SIG-M5 treated with dmso at 0.1 percent for 504 hours (cell line): Measurements from ENCODE around the gene NUP107.

Experiments
- DNase-seq: peaks from one replicate; lab custom pipeline; 2025; ENCODE audit not compliant: unreplicated experiment; lab: John Stamatoyannopoulos, UW

Gene NUP107

DNA sequence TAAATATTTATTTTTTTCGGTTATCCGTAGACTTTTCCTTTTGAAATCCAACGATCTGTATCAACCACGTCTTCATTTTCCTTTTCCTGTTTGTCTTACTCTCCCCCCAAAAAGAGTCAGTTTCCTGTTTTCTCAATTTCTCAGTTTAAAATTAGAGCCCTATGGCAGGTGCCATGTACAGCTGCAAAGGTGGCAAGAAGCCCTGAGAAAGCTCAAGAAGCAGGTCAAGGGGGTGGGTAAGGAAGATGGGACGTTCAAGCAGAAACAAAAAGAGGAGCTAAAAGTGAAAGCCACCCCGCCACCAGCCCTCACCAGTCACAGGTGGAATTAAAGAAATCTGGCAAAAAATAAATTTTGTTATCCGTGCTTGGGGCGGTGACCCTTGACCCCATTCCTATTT, 85.9 kb downstream of the NUP107 start:
- DNase-seq, result no peak

DNA sequence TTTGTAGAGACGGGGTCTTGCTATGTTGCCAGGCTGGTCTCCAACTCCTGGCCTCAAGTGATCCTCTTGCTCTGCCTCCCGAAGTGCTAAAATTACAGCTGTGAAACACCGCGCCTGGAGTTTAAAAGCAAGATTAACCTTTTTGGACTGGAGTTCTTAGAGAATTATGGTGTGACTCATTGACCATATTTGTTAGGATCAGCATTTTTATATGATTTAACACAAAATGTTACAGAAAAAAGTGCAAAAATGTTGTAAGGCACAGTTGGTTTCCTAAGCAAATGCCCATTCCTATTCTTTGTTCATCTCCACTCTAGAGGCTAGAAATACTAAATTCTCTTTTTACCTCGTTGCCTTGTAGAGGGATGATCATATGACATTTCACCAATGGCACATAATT, 86.8 kb downstream of the NUP107 start:
- no peak for DNase-seq

DNA sequence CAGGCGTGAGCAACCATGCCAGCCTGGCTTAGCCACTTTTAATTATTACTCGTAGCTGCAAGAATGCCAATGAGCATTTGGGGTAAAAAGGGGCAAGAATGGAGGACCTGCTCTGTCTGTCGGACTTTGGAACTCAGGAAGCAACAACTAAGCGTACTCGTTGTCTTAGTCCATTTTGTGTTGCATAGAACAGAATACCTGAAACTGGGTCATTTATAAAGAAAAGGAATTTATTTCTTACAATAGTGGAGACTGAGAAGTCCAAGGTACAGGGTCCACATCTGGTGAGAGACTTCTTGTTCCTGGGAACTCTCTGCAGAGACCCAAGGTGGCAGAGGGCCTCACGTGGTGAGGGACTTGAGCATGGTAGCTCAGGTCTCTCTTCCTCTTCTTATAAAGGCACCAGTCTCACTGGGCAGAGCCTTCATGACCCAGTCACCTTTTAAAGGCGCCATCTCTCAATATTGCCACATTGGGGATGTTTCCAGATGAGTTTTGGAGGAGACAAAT, 88.4 kb downstream of the NUP107 start:
- DNase-seq, result no peak

DNA sequence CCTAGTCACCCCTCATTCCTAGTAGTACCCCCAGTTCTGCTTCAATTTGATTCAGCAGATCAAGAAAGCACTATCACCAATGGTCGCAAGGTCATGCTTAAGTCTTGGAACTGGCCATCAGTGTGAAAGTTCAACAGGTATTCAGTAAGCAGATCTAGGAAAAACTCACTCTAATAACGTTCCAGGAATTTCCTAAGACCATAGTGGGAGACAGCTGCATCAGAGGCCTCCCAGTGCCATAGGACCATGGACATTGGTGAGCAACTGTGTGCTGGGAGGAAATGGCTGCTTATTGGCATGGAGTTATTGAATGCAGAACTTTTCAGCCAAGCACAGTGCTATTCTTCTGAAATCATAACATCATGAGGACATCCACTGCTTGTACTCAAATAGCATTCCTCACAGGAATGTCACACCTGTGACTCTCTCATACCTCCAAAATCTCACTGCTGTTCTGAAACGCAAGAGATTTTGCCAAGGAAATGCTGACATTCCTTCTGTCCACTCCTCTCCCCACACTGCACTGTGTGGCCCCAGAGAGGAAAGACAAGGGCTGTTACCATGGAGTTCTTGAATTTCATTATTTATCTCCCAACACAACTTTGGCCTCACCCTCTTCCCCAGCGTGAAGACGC, 90.3 kb downstream of the NUP107 start:
- DNase-seq, result no peak

DNA sequence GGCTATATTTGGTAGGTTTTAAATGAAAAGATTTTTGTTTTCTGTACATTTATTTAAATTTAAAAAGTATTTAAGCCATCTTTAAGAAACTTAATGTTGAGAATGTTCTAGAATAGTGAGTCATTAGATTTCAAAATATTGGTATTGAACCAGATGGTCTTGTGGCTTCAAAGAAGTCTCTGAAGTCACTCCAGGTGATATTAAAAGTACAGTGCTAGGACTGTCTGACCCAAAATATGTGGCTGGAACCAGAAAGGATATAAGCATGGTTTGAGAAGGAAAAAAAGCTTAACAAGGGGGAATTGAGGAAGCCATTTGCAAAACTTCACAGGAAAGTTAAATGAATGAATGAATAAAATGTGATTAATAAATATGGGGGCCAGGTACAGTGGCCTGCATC, 92.5 kb downstream of the NUP107 start:
- DNase-seq, result no peak

DNA sequence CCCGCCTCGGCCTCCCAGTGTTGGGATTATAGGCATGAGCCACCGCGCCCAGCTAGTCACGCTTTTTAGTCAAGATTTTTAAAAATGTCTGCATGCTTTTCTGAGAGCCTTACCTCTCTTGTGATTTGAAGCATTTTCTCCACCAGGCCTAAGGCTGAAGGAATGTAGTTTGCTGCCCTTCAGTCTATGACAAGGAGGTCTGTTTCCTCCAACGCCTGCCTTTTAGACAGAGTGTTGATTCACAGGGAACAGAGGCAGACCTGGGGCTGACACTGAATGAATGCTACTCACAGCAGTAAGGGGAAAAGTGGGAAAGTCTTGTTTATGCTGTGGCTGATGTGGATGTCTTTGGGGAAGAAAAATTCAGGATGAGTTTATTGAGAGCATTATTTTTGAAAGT, 94.0 kb downstream of the NUP107 start:
- no peak for DNase-seq

DNA sequence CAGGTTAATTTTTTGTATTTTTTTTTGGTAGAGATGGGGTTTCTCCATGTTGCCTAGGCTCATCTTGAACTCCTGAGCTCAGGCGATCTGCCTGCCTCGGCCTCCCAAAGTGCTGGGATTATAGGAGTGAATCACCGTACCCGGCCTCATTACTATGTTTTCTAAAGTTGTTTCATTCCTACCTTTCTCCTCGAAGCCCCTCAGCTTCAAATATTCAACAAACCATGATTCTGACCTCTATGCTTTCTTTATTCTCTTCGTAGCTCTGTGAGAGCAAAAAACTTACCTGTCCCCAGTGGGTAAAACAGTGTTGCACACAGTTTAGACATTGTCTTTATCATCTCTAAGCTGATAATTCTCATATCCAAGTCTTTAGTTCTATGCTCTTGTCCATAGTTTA, 95.0 kb downstream of the NUP107 start:
- no peak for DNase-seq

DNA sequence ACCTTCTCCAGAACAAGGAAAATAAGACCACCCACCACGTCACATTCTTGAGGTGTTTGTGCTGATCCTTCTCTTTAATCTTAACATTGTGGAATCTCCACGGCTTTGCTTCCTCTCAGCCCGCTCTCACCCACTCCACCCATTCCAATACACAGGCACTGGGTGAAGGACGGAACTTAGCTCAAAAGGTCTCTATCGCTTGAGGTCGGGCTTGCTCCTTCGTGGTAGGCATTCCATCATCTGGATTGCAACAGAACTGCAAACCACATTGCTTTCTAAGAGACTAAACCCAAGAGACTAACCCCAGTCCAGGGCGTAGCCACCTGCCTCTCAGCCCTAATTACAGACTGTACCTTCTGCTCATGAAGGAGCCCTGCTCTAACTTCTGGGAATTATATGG, 97.2 kb downstream of the NUP107 start:
- peak; percentile 93 for DNase-seq

DNA sequence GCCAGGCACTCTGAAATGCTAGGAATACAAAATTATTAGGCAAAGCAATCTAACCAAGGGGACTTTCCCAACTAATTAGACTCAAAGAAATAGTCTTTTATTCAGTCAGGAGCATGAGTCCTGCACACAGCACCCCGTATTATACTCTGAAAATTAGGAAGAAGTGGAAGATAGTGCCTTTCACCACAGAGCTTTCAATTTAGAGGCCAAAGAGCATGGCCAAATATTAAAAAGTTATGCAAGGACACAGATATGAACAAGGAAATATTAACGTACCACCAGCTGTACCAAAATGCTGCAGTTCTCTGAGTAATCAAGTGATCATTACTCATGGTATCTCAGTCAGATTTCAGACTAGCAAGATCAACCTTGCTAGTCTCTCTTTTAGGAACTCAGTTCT, 98.6 kb downstream of the NUP107 start:
- DNase-seq, result no peak

DNA sequence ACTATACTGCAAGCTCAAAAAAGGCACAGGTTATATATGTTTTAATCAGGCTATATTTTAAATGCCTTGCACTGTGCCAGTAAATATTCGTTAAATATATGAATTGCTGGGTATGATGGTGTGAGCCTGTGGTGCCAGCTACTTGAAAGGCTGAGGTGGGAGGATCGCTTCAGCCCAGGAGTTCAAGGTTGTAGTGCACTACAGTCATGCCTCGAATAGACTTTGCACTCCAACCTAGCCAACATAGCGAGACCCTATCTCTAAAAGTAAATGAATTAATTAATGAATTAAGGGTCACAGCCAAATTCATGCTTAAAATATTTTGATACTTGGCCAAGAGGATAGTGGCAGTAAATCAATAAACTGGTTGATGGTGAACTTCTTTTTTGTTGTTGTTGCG, 99.0 kb downstream of the NUP107 start:
- no peak for DNase-seq

DNA sequence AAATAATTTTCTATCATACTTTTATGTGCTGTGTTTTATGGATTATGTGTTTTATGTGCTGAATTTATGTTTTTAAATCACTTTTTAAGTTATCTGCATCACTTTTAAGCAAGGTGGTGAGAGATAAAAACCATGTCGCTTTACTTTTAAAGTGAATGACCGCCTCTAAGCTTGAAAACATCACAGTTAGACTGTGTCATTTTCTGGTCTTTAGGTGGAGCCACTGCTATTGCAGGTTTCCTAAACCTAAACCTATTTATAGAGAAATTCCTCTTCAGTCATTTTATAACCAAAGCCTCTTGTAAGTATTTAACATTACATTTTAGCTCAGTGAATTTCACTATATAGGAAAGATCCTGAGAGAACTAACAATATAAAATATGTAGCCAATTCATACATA, 100.2 kb downstream of the NUP107 start:
- peak; percentile 73 for DNase-seq

DNA sequence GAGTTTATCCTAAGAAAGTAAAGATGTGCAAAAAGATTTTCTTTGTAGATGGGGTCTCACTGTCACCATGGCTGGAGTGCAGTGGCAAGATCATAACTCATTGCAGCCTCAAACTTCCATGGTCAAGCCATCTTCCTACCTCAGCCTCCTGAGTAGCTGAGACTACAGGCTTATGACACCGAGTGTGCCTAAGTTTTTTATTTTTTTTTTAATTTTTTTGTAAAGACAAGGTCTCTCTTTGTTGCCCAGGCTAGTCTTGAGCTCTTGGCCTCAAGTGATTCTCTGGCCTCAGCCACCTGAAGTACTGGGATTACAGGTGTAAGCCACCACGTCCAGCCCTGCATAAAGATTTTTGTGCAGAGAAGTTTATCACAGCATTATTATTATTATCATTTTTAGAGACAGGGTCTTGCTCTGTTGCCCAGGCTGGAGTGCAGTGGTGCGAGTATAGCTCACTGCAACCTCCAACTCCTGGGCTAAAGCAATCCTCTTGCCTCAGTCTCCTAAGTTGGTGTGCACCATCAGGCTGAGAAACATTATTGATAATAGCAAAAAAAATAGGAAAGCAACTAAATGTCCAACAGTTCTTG, 101.9 kb downstream of the NUP107 start:
- DNase-seq, result no peak

DNA sequence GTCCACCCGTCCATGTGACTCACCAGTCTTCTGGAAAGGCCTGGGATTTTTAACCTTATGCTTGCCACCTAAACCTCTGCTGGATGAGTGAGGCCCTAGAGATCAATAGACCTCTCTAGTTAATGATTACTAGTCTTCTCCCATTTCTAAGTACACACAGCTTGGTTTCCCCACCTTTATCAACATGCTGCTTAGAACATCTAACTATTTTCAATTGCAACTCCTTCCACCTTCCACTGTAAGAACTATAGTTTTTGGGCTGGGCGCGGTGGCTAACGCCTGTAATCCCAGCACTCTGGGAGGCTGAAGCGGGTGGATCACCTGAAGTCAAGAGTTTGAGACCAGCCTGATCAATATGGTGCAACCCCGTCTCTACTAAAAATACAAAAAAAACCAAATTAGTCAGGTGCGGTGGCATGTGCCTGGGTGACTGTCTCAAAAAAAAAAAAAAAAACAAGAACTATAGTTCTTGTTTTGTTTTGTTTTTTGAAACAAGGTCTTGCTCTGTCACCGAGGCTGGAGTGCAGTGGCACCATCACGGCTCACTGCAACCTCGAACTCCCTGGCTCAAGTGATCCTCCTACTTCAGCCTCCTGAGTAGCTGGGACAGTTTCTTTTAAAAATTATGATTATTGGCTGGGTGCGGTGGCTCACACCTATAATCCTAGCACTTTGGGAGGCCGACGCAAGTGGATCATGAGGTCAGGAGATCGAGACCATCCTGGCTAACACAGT, 102.5 kb downstream of the NUP107 start:
- DNase-seq, result no peak

DNA sequence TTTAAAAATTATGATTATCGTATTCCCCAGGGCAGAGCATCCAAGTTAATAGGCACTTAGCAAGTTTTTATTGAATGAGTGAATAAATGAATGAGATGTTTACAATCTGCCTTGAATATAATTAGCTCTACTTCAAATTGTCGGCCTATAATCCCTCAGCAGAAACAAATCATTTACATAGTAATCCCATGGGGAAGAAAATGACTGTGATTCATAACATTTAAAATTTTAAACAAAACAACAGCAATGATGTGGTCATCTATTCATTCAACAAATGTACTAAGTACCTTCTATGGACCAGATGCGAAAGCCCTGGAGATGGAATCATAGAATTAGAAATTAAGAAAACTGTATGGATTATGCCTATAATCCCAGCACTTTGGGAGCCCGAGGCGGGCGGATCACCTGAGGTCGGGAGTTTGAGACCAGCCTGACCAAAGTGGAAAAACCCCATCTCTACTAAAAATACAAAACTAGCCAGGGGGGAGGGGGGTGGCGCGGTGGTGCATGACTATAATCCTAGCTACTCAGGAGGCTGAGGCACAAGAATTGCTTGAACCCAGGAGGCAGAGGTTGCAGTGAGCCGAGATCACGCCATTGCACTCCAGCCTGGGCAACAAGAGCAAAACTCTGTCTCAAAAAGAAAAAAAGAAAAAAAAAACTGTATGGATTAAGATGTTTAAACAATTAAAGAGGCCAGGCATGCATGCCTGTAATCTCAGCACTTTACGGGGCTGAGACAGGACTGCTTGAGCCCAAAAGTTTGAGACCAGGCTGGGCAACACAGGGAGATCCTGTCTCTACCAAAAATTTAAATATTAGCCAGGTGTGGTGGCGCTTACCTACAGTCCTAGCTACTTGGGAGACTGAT, 103.5 kb downstream of the NUP107 start:
- DNase-seq, result no peak

DNA sequence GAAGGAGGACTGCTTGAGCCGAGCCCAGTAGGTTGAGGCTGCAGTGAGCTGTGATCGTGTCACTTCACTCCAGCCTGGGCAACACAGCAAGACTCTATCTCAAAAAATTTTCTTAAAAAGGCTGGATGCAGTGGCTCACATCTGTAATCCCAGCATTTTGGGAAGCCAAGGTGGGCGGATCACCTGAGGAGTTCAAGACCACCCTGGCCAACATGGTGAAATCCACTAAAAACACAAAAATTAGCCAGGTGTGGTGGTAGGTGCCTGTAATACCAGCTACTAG, 104.1 kb downstream of the NUP107 start:
- no peak for DNase-seq

DNA sequence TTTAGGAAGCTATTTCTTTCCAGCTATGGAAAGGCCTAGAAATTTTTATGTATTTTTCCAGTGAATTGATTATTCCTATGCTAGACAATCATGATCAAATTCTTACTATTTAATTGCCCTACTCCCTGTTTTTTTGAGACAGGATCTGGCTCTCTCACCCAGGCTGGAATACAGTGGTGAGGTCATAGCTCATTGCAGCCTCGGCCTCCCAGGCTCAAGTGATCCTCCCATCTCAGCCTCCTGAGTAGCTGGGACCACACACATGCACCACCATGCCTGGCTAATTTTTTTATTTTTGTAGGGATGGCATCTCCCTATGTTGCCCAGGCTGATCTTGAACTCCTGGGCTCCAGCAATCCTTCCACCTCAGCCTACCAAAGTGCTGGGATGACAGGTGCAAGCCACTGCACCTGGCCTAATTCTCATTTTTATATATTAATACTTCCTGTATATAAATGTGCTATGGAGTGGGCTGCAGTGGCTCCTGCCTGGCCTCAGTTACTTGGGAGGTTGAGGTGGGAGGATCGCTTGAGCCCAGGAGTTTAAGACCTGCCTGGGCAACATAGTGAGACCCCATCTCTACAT, 105.2 kb downstream of the NUP107 start:
- DNase-seq, result no peak

DNA sequence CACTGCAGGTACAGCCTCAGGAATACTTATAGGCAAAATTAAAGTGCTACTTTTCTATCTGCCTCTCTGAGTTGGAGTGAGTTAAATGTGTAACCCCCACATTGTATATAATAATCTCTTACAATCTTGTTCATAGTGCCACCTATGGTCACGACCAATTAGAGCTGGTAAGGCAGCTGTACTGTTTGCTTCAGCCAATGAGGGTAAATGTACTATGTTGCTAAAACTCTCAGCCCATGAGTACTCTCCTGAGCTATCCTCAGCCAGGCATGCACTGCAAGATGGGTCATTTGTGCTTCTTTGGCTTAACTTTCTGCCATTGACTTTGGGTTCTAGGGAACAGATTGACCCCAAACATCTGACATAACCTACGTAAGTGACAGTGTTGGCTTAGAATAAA, 106.2 kb downstream of the NUP107 start:
- DNase-seq, result peak; percentile 76

DNA sequence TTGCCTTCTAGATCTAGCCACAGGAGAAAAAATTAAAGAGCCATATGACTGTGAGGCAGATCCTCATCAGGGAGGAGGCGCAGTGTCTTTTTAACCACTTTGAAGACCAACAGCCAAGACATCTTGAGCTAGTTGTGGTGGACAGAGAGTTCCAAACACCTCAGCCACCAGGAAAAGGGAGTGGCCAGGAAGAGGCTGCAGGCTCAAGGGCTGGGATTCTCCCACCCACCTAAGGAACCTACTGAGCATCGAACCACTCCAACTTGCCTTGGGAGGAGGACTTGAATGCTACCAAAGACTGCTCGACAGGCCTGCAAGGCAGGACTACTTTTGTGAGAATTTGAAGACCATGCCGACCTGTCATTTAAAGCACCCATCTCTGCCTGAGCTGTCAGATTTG, 106.7 kb downstream of the NUP107 start:
- DNase-seq, result no peak

DNA sequence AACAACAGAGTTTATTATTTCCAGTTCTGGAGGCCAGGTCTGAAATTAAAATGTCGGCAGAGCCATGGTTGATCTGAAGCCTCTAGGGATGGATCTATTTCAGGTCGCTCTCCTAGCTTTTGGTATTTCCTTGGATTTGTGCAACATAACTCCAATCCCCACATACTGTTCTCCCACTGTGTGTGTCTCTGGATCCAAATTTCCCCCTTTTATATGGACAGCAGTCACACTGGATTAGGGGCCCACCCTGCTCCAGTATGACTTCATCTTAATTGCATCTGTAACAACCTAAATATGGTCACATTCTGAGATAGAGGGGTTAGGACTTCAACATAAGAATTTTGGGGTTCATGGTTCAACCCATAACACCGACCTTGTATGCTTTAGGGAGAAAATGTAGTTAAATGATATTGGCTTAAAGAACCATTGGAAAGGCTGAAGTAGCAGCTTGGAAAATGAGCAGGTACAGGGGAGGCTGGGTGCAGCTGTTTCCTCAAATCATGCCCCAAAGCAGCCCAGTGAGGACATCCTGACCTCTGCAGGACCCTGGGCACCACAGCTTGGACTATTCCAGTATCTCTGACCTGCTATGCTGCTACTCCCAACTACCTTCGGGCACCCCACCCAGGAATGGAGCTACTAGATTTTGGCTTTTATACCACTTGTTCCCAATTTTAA, 107.3 kb downstream of the NUP107 start:
- no peak for DNase-seq

DNA sequence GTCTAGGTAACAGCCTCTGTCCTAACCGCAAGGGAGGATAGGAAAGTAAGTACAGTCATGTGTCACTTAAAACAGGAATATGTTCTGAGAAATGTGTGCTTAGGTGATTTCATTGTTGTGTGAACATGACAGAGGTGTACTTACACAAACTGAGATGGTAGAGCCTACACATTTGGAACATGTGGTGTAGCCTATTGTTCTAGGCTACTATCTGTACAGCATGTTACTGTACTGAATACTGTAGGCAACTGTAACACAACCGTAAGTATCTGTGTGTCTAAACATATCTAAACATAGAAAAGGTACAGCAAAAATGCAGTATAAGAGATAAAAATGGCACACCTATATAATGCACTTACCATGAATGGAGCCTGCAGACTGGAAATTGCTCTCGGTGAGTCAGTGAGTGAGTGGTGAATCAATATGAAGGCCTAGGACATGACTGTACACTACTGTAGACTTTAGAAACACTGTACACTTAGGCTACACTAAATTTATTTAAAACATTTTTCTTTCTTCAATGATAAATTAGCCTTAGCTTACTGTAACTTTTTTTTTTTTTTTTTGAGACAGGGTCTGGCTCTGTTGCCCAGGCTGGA, 108.0 kb downstream of the NUP107 start:
- DNase-seq, result no peak
